Peyer's patch (tissue), 4 donors: ENCODE results near the gene C1QL2.

Experiments
- POLR2A ChIP-seq, 2 donors: fragments of 450-650 bp; IDR thresholded peaks; one replicate each; pipeline ENCODE4 v1.5.1; 2017; ENCODE audit warnings: antibody characterized with exemption in 2 of 2, mild to moderate bottlenecking in 2 of 2, moderate library complexity in 2 of 2
- TF ChIP-seq, protein P1 (sequence below), 6 experiments: fragments of 450-650 bp in 4 of 6; fragments of 200-600 bp in 2 of 6; sonication (generic) in 1 of 6; IDR thresholded peaks; one replicate each; pipeline ENCODE4 v1.5.1; 2017 to 2019; ENCODE audit warnings: antibody characterized with exemption in 6 of 6, mild to moderate bottlenecking in 3 of 6, moderate library complexity in 1 of 6

DNA sequence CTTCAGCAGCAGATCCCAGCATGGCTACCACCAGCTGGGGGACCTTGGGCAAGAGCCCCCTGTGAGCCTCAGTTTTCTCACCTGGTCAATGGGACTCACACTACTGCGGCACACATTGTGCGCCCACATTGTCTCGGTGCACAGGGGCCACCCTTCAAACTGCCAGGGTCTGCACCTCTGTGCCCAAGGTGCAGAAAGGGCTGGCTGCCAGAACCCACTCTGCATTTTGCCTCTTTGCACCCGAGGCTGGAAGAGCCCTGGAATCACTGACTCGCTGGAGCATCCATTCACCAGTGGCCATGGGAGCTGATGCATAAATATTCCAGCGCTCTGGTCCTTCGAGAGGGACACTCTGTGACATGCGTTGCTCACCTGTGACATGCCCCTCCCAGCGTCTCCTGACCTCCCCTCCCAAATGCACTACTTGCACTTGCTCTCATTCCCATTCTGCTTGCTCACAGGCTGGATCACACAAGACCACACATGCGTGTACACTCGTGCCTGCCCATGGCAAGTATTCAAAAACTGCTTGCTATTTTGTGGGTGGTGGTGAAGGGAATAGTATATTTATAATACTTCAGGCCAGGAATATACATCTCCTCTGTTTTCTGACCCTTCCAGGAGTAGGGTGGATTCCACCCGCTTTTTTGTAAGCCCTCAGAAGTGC is 18.8 kb upstream of the C1QL2 start:
- TF ChIP-seq, protein P1, sequence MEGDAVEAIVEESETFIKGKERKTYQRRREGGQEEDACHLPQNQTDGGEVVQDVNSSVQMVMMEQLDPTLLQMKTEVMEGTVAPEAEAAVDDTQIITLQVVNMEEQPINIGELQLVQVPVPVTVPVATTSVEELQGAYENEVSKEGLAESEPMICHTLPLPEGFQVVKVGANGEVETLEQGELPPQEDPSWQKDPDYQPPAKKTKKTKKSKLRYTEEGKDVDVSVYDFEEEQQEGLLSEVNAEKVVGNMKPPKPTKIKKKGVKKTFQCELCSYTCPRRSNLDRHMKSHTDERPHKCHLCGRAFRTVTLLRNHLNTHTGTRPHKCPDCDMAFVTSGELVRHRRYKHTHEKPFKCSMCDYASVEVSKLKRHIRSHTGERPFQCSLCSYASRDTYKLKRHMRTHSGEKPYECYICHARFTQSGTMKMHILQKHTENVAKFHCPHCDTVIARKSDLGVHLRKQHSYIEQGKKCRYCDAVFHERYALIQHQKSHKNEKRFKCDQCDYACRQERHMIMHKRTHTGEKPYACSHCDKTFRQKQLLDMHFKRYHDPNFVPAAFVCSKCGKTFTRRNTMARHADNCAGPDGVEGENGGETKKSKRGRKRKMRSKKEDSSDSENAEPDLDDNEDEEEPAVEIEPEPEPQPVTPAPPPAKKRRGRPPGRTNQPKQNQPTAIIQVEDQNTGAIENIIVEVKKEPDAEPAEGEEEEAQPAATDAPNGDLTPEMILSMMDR (IDR thresholded peaks at IDR 0.05) = no peak
- TF ChIP-seq POLR2A (IDR thresholded peaks at IDR 0.05) = no peak
